Urinary bladder (tissue), 4 donors: Measurements from ENCODE around the gene USP8. TPM values are rescaled to one million over a fixed set of nuclear protein-coding genes. Genes with fewer than 3 reads are reported as not detected.
"Not testable (repeated sequence)": the region's sequence is repeated elsewhere in the genome, so short reads cannot be mapped to it uniquely, and the experiment has no call there.

Experiments used
- DNase-seq: peaks from one replicate; pipeline ENCODE4 v3.0.0-alpha.2; 2015; ENCODE audit errors: extremely low spot score
- H3K27ac ChIP-seq: one replicate; pipeline ENCODE4 v1.5.1; 2013; ENCODE audit warnings: low read depth, mild to moderate bottlenecking, moderate library complexity
- H3K36me3 ChIP-seq: one replicate; pipeline ENCODE4 v1.6.1; 2013; ENCODE audit warnings: mild to moderate bottlenecking, moderate library complexity; ENCODE audit not compliant: insufficient read depth
- H3K4me1 ChIP-seq: one replicate; pipeline ENCODE4 v1.6.1; 2013; ENCODE audit warnings: mild to moderate bottlenecking, moderate library complexity; ENCODE audit not compliant: insufficient read depth
- H3K4me3 ChIP-seq: one replicate; pipeline ENCODE4 v1.5.1; 2013; ENCODE audit warnings: low read depth, low read length
- WGBS: extraction: QIAGEN DNeasy Blood & Tissue Kit; methylation state at CpG from one replicate; pipeline ENCODE4 v1.1.7; 2013; 5-methylcytosine and 5-hydroxymethylcytosine counted together
- polyA plus RNA-seq: library from polyadenylated mRNA; stranded (reverse); fragments of 200-250 nt; gene quantifications from one replicate; pipeline ENCODE4 v1.2.3, GENCODE V29; 2013
- total RNA-seq: library from RNA; depleted of rRNA; stranded (reverse); fragments of >200 nt; gene quantifications from one replicate; pipeline ENCODE4 v1.2.3, GENCODE V29; 2014
- donor health status: healthy with polysubstance abuse.
- donor health status: healthy.

USP8 gene
- total RNA-seq (100 TPM), polyA plus RNA-seq (34.5 TPM)

GRCh38 chr15:50424066-50424890, at the start of gene USP8:
USP8 (plus strand) TSS chr15:50424405; CDS start chr15:50439074, 14,669 bp downstream.
- Histone ChIP-seq H3K4me1 (peaks cover 3% of the 10 kb centered on the region), H3K4me3 (peak within 1 kb of the TSS; percentile 58), H3K36me3 (no peaks in the 10 kb centered on the region), H3K27ac (peak within 1 kb of the TSS; percentile 63)
- DNase-seq = peak; percentile 89
- WGBS = under 1% methylated on average over 55 of the region's 55 CpGs

GRCh38 chr15:50377867-50378751, 46.1 kb upstream of the USP8 start:
- no peak overlapping the region for H3K27ac ChIP-seq
- no peak for DNase-seq
- H3K36me3 ChIP-seq = no peaks in the 10 kb centered on the region
- H3K4me1 ChIP-seq = no peaks in the 10 kb centered on the region
- H3K4me3 ChIP-seq = no peak overlapping the region
- 71% methylated on average over 3 of the region's 3 CpGs for WGBS

GRCh38 chr15:50378776-50379175, 45.4 kb upstream of the USP8 start:
- WGBS = 95% methylated on average over 1 of the region's 1 CpG
- H3K4me3 ChIP-seq = no peak overlapping the region
- DNase-seq = no peak
- no peaks in the 10 kb centered on the region for H3K4me1 ChIP-seq
- H3K36me3 ChIP-seq = no peaks in the 10 kb centered on the region
- H3K27ac ChIP-seq = no peak overlapping the region

GRCh38 chr15:50379413-50379812, 44.8 kb upstream of the USP8 start:
- not testable (repeated sequence) for H3K4me1 ChIP-seq
- WGBS = 96% methylated on average over 7 of the region's 7 CpGs

GRCh38 chr15:50380089-50380488, 44.1 kb upstream of the USP8 start:
- H3K4me1 ChIP-seq = no peaks in the 10 kb centered on the region
- 35% methylated on average over 1 of the region's 1 CpG for WGBS
- no peak overlapping the region for H3K4me3 ChIP-seq
- no peak overlapping the region for H3K27ac ChIP-seq
- DNase-seq = no peak
- H3K36me3 ChIP-seq = no peaks in the 10 kb centered on the region

More at GRCh38 chr15:50379413-50379812, 44.8 kb upstream of the USP8 start:
- not testable (repeated sequence) for H3K36me3 ChIP-seq, H3K4me3 ChIP-seq, DNase-seq, H3K27ac ChIP-seq

- no peaks in the 10 kb centered on the region for H3K4me1 ChIP-seq
- no peak for DNase-seq
- H3K27ac ChIP-seq = no peak overlapping the region
- 64% methylated on average over 1 of the region's 1 CpG for WGBS
- no peaks in the 10 kb centered on the region for H3K36me3 ChIP-seq
- no peak overlapping the region for H3K4me3 ChIP-seq
Observed at GRCh38 chr15:50381438-50381837, 42.8 kb upstream of the USP8 start.

GRCh38 chr15:50382408-50382807, 41.8 kb upstream of the USP8 start:
- not testable (repeated sequence) for H3K4me3 ChIP-seq, H3K36me3 ChIP-seq, H3K27ac ChIP-seq, H3K4me1 ChIP-seq, DNase-seq
- 79% methylated on average over 5 of the region's 5 CpGs for WGBS

GRCh38 chr15:50390554-50391264, 33.5 kb upstream of the USP8 start:
- no peak for DNase-seq
- no peaks in the 10 kb centered on the region for H3K4me1 ChIP-seq
- no peak overlapping the region for H3K4me3 ChIP-seq
- no peaks in the 10 kb centered on the region for H3K36me3 ChIP-seq
- 50% methylated on average over 4 of the region's 4 CpGs for WGBS
- no peak overlapping the region for H3K27ac ChIP-seq

GRCh38 chr15:50391561-50391960, 32.6 kb upstream of the USP8 start:
- WGBS = 70% methylated on average over 4 of the region's 4 CpGs
- not testable (repeated sequence) for H3K4me3 ChIP-seq, H3K27ac ChIP-seq, H3K36me3 ChIP-seq, H3K4me1 ChIP-seq, DNase-seq

- Histone ChIP-seq H3K36me3 (no peaks in the 10 kb centered on the region), H3K4me1 (no peaks in the 10 kb centered on the region)
Observed at GRCh38 chr15:50411870-50412269, 12.3 kb upstream of the USP8 start.

GRCh38 chr15:50414624-50415023, 9.6 kb upstream of the USP8 start:
- WGBS = 95% methylated on average over 2 of the region's 2 CpGs
- no peaks in the 10 kb centered on the region for H3K4me1 ChIP-seq
- no peak overlapping the region for H3K4me3 ChIP-seq
- no peak for DNase-seq
- no peak overlapping the region for H3K27ac ChIP-seq
- no peaks in the 10 kb centered on the region for H3K36me3 ChIP-seq

More at GRCh38 chr15:50411870-50412269, 12.3 kb upstream of the USP8 start:
- no peak for DNase-seq
- Histone ChIP-seq H3K4me3 (no peak overlapping the region), H3K27ac (no peak overlapping the region)
- WGBS = 81% methylated on average over 2 of the region's 2 CpGs

GRCh38 chr15:50415752-50416404, 8.3 kb upstream of the USP8 start:
- 64% methylated on average over 3 of the region's 3 CpGs for WGBS
- no peak overlapping the region for H3K27ac ChIP-seq
- H3K36me3 ChIP-seq = no peaks in the 10 kb centered on the region
- DNase-seq = no peak
- H3K4me3 ChIP-seq = no peak overlapping the region
- no peaks in the 10 kb centered on the region for H3K4me1 ChIP-seq

- Histone ChIP-seq H3K27ac (no peak overlapping the region), H3K4me3 (no peak overlapping the region), H3K36me3 (no peaks in the 10 kb centered on the region), H3K4me1 (no peaks in the 10 kb centered on the region)
- WGBS = 83% methylated on average over 1 of the region's 1 CpG
- DNase-seq = no peak
Observed at GRCh38 chr15:50416890-50417289, 7.3 kb upstream of the USP8 start.
